GM23248 (cell line): Measurements from ENCODE around the gene BEST3. TPM values are rescaled to one million over a fixed set of nuclear protein-coding genes. Genes with fewer than 3 reads are reported as not detected.

ENCODE experiments used
- DNase-seq: peaks from one replicate; pipeline ENCODE4 v3.0.0-alpha.2; 2015
- H2AFZ ChIP-seq: fragments of 200-600 bp; sonication (generic); 2 replicates; pipeline ENCODE4 v1.6.1; 2016; ENCODE audit warnings: antibody characterized with exemption
- H3F3A ChIP-seq: fragments of 200-600 bp; sonication (generic); 2 replicates; pipeline ENCODE4 v1.6.1; 2016; ENCODE audit warnings: mild to moderate bottlenecking, antibody characterized with exemption, mixed run types; ENCODE audit not compliant: insufficient read depth
- H3K27ac ChIP-seq: fragments of 200-600 bp; sonication (generic); 2 replicates; pipeline ENCODE4 v1.5.1; 2016; ENCODE audit warnings: mild to moderate bottlenecking
- H3K27me3 ChIP-seq: fragments of 200-600 bp; sonication (generic); replicated peaks from 2 replicates; pipeline ENCODE4 v1.6.1; 2016; ENCODE audit warnings: mild to moderate bottlenecking; ENCODE audit not compliant: insufficient read depth
- H3K36me3 ChIP-seq: fragments of 200-600 bp; sonication (generic); 2 replicates; pipeline ENCODE4 v1.6.1; 2016; ENCODE audit warnings: low read depth, mild to moderate bottlenecking
- H3K4me1 ChIP-seq: fragments of 200-600 bp; sonication (generic); 2 replicates; pipeline ENCODE4 v1.6.1; 2016; ENCODE audit warnings: mild to moderate bottlenecking; ENCODE audit not compliant: insufficient read depth
- H3K4me2 ChIP-seq: fragments of 200-600 bp; sonication (generic); one replicate; pipeline ENCODE4 v1.6.1; 2016; ENCODE audit warnings: mild to moderate bottlenecking; ENCODE audit not compliant: unreplicated experiment
- H3K4me3 ChIP-seq: fragments of 200-600 bp; sonication (generic); 2 replicates; pipeline ENCODE4 v1.5.1; 2016; ENCODE audit warnings: mild to moderate bottlenecking
- H3K79me2 ChIP-seq: fragments of 200-600 bp; sonication (generic); 2 replicates; pipeline ENCODE4 v1.6.1; 2016; ENCODE audit warnings: mild to moderate bottlenecking; ENCODE audit not compliant: insufficient read depth
- H3K9ac ChIP-seq: fragments of 200-600 bp; sonication (generic); 2 replicates; pipeline ENCODE4 v1.6.1; 2016; ENCODE audit warnings: mild to moderate bottlenecking
- H3K9me2 ChIP-seq: fragments of 200-600 bp; sonication (generic); 2 replicates; pipeline ENCODE4 v1.6.1; 2016; ENCODE audit warnings: mixed run types, mild to moderate bottlenecking, moderate library complexity; ENCODE audit not compliant: insufficient read depth
- H3K9me3 ChIP-seq: fragments of 200-600 bp; sonication (generic); one replicate; pipeline ENCODE4 v1.6.1; 2017; ENCODE audit warnings: low read depth
- H4K20me1 ChIP-seq: fragments of 200-600 bp; sonication (generic); 2 replicates; pipeline ENCODE4 v1.6.0; 2016; ENCODE audit not compliant: insufficient read depth
- EZH2 ChIP-seq: fragments of 200-600 bp; sonication (generic); IDR thresholded peaks from 2 replicates; pipeline ENCODE4 v1.6.1; 2018; ENCODE audit warnings: antibody characterized with exemption, mild to moderate bottlenecking; ENCODE audit not compliant: insufficient read depth, poor library complexity, severe bottlenecking
- EZH2phosphoT487 ChIP-seq: fragments of 200-600 bp; sonication (generic); IDR thresholded peaks from 2 replicates; pipeline ENCODE4 v1.6.1; 2018; ENCODE audit warnings: antibody characterized with exemption, moderate library complexity, mild to moderate bottlenecking, low read depth; ENCODE audit not compliant: insufficient read depth
- WGBS, 2 experiments: methylation state at CpG; one replicate each; pipeline ENCODE4 v1.1.6; 2015 to 2017; ENCODE audit warnings: low lambda C conversion rate in 2 of 2, low coverage in 1 of 2; ENCODE audit errors: missing lambda C conversion rate in 2 of 2; 5-methylcytosine and 5-hydroxymethylcytosine counted together
- in situ Hi-C: fragments of 300-500 bp; cut with MboI; formaldehyde crosslinking; loops from 2 replicates; pipeline ENCODE4 v1.15.0; 2020
- polyA plus RNA-seq: library from polyadenylated mRNA; unstranded; fragments of >200 nt; fragmentation: Nextera tagmentation; extraction: Ambion mirVana; gene quantifications from 2 replicates; pipeline ENCODE4 v1.2.1, GENCODE V29; 2016
- total RNA-seq: library from RNA; depleted of rRNA; stranded (reverse); fragments of >200 nt; shearing (Covaris generic); gene quantifications from 2 replicates; pipeline ENCODE4 v1.2.3, GENCODE V29; 2014

Gene BEST3
- total and polyA plus RNA-seq, 2 experiments from 2014 or later = not detected

GRCh38 chr12:69720750-69721149, 21.6 kb upstream of the BEST3 start:
- WGBS, 2 experiments = 49 to 50% methylated on average over 3 of the region's 3 CpGs
- in situ Hi-C loops = no loop called here
- no peaks in the 10 kb centered on the region for H4K20me1 ChIP-seq

GRCh38 chr12:69719336-69720316, 20.5 kb upstream of the BEST3 start:
- no peaks in the 10 kb centered on the region for H4K20me1 ChIP-seq
- no peaks in the 10 kb centered on the region; the same call in none of the 2 replicates for H3K27me3 ChIP-seq
- H3K4me1 ChIP-seq = no peaks in the 10 kb centered on the region
- H3K9me3 ChIP-seq = no peaks in the 10 kb centered on the region
- no peak for TF ChIP-seq EZH2
- no peak for TF ChIP-seq EZH2phosphoT487
- 29 to 53% methylated on average over 1 of the region's 1 CpG for WGBS, 2 experiments
- H3K27ac ChIP-seq = no peak overlapping the region
- in situ Hi-C loops = no loop called here
- no peak overlapping the region for H3K4me2 ChIP-seq
- no peak for DNase-seq
- H3F3A ChIP-seq = no peaks in the 10 kb centered on the region
- no peaks in the 10 kb centered on the region for H3K9me2 ChIP-seq
- no peaks in the 10 kb centered on the region for H3K36me3 ChIP-seq
- H2AFZ ChIP-seq = no peak overlapping the region
- H3K79me2 ChIP-seq = no peaks in the 10 kb centered on the region
- no peak overlapping the region for H3K9ac ChIP-seq
- H3K4me3 ChIP-seq = no peak overlapping the region

More at GRCh38 chr12:69720750-69721149, 21.6 kb upstream of the BEST3 start:
- no peak overlapping the region for H3K27ac ChIP-seq
- no peak for DNase-seq
- no peaks in the 10 kb centered on the region for H3K36me3 ChIP-seq
- no peak overlapping the region for H3K9ac ChIP-seq
- H3K4me1 ChIP-seq = no peaks in the 10 kb centered on the region
- no peak overlapping the region for H3K4me2 ChIP-seq
- no peaks in the 10 kb centered on the region for H3K9me3 ChIP-seq
- H2AFZ ChIP-seq = no peak overlapping the region
- H3K27me3 ChIP-seq = no peaks in the 10 kb centered on the region; the same call in none of the 2 replicates
- TF ChIP-seq EZH2phosphoT487 = no peak
- no peak for TF ChIP-seq EZH2
- H3K4me3 ChIP-seq = no peak overlapping the region
- no peaks in the 10 kb centered on the region for H3K79me2 ChIP-seq
- H3K9me2 ChIP-seq = no peaks in the 10 kb centered on the region
- H3F3A ChIP-seq = no peaks in the 10 kb centered on the region

GRCh38 chr12:69714542-69714941, 15.4 kb upstream of the BEST3 start:
- no peak overlapping the region for H3K4me2 ChIP-seq
- no peak for TF ChIP-seq EZH2phosphoT487
- no peak for TF ChIP-seq EZH2
- in situ Hi-C loops = no loop called here

GRCh38 chr12:69712826-69713225, 13.7 kb upstream of the BEST3 start:
- Histone ChIP-seq H4K20me1 (no peaks in the 10 kb centered on the region), H3K27ac (no peak overlapping the region), H3K9me3 (no peaks in the 10 kb centered on the region), H3K36me3 (no peaks in the 10 kb centered on the region), H3K4me3 (no peak overlapping the region), H3K4me2 (no peak overlapping the region), H3K27me3 (no peaks in the 10 kb centered on the region; the same call in 1 of the 2 replicates), H2AFZ (no peak overlapping the region), H3K9me2 (no peaks in the 10 kb centered on the region), H3K9ac (no peak overlapping the region), H3F3A (no peaks in the 10 kb centered on the region), H3K79me2 (no peaks in the 10 kb centered on the region), H3K4me1 (no peaks in the 10 kb centered on the region)
- in situ Hi-C loops = no loop called here
- 57% methylated on average over 2 of the region's 2 CpGs for WGBS, 2 experiments
- no peak for DNase-seq
- no peak for TF ChIP-seq EZH2
- TF ChIP-seq EZH2phosphoT487 = no peak

More at GRCh38 chr12:69714542-69714941, 15.4 kb upstream of the BEST3 start:
- H3K27ac ChIP-seq = no peak overlapping the region
- no peak overlapping the region for H2AFZ ChIP-seq
- no peaks in the 10 kb centered on the region for H4K20me1 ChIP-seq
- no peak overlapping the region for H3K9ac ChIP-seq
- no peak for DNase-seq
- H3K9me3 ChIP-seq = no peaks in the 10 kb centered on the region
- 13 to 14% methylated on average over 3 of the region's 3 CpGs for WGBS, 2 experiments
- H3K4me1 ChIP-seq = no peaks in the 10 kb centered on the region
- H3F3A ChIP-seq = no peaks in the 10 kb centered on the region
- no peak overlapping the region for H3K4me3 ChIP-seq
- no peaks in the 10 kb centered on the region; the same call in 1 of the 2 replicates for H3K27me3 ChIP-seq
- H3K9me2 ChIP-seq = no peaks in the 10 kb centered on the region
- no peaks in the 10 kb centered on the region for H3K36me3 ChIP-seq
- no peaks in the 10 kb centered on the region for H3K79me2 ChIP-seq
